ENCODE measurements around the gene CHI3L2. TPM values are rescaled to one million over a fixed set of nuclear protein-coding genes. Genes with fewer than 3 reads are reported as not detected.

Gene CHI3L2
- total RNA-seq, 1 donor from 2014 or later: 19.6 TPM

DNA sequence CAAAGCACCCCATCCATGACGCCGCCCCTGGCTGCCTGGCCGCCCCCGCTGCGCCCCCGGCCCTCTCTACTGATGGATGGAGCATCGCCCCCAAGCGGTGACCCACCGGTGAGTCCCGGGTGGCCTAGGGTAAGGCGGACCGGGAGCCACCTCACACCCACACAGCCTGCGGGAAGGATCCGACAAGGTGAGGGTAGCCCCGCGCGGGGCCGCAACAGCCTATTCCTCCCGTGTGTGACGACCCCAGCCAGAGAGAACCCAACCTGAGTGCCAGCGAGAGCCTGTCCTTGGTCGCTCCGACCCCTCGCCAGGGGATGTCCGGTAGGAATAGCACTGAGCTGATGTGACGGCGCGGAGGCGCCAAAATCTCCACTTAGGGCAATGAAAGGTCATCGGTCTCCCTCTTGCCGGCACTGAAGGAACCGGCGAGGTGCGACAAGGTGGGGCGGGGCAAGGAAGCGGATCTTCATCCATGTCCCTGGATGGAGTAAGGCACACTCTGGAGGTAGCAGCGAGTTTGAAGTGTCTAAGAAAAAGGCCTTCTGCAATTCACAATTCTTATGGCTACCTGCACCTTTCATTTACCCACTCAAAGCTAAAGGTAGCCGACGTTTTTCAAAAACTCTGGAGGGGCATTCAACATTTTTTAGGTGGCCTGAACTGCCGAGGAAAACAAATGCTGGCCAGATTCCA lies 43.4 kb downstream of the CHI3L2 start:
- TF ChIP-seq, protein P1, sequence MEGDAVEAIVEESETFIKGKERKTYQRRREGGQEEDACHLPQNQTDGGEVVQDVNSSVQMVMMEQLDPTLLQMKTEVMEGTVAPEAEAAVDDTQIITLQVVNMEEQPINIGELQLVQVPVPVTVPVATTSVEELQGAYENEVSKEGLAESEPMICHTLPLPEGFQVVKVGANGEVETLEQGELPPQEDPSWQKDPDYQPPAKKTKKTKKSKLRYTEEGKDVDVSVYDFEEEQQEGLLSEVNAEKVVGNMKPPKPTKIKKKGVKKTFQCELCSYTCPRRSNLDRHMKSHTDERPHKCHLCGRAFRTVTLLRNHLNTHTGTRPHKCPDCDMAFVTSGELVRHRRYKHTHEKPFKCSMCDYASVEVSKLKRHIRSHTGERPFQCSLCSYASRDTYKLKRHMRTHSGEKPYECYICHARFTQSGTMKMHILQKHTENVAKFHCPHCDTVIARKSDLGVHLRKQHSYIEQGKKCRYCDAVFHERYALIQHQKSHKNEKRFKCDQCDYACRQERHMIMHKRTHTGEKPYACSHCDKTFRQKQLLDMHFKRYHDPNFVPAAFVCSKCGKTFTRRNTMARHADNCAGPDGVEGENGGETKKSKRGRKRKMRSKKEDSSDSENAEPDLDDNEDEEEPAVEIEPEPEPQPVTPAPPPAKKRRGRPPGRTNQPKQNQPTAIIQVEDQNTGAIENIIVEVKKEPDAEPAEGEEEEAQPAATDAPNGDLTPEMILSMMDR (IDR thresholded peaks at IDR 0.05): no peak
- DNase-seq (no peak), ATAC-seq (ENCODE audit: low read depth) (peak; percentile 21)
- H3K27ac Mint-ChIP-seq: no peak overlapping the region
- H3K4me3 Mint-ChIP-seq: peak overlapping the region; percentile 73
- H3K27me3 Mint-ChIP-seq: peaks cover 38% of the 10 kb centered on the region
- ChIA-PET POLR2A (interaction anchor here (0.9 kb wide), 1 partner anchor 93 kb away, joined by 3 read pairs; no protein-coding TSS in a partner anchor), CTCF (no interaction called here)
- H3K9me3 Mint-ChIP-seq: peaks cover 3% of the 10 kb centered on the region
- H3K36me3 Mint-ChIP-seq (ENCODE audit: low read depth): no peaks in the 10 kb centered on the region
- intact Hi-C loops (cut with micrococcal nuclease): loop anchor here (2.0 kb wide), 2 partner anchors 16 to 48 kb away; no protein-coding TSS in a partner anchor
- peaks cover 25% of the 10 kb centered on the region for H3K4me1 Mint-ChIP-seq

DNA sequence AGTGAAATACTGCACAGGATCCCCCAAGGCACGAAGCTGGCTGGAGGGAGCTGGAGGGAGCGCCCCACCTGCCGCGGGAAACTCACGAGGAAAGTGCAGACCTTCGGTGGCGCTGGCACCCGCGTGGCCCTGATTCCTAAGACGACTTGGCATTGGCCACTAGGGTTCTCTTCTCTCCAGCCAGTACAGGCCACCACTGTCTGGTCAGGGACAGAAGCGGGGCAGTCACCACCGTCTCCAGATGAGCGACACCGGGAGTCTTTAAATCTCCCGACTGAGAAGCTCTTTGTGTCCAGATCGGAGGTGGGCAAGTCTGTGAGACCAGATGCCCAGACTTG lies 43.9 kb downstream of the CHI3L2 start:
- no peaks in the 10 kb centered on the region for H3K9me3 Mint-ChIP-seq
- CTCF ChIA-PET: no interaction called here
- POLR2A ChIA-PET: interaction anchor here (0.9 kb wide), 1 partner anchor 92 kb away, joined by 3 read pairs; no protein-coding TSS in a partner anchor
- ATAC-seq (ENCODE audit: low read depth): no peak
- H3K27me3 Mint-ChIP-seq: peaks cover 38% of the 10 kb centered on the region
- H3K4me1 Mint-ChIP-seq: peaks cover 27% of the 10 kb centered on the region
- peak overlapping the region; percentile 73 for H3K4me3 Mint-ChIP-seq
- TF ChIP-seq, protein P1 (IDR thresholded peaks at IDR 0.05): no peak
- DNase-seq: no peak
- intact Hi-C loops (cut with micrococcal nuclease): loop anchor here (2.0 kb wide), 2 partner anchors 15 to 49 kb away; no protein-coding TSS in a partner anchor
- H3K36me3 Mint-ChIP-seq (ENCODE audit: low read depth): no peaks in the 10 kb centered on the region
- no peak overlapping the region for H3K27ac Mint-ChIP-seq

DNA sequence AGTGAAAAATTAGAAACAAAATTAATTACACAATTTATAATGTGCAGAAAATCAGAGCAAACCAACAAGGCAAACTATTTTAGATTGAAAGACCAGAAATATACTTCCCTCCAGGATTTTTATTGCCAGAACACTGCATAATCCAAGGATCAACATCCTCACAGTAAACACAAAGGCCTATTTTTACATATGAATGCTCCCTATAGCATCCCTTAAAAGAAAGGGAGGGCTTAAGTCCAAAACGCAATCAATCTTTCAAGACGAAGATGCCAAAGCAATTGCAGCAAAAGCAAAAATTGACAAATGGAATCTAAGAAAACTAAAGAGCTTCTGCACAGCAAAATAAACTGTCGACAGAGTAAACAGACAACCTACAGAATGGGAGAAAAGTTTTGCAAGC lies 44.6 kb downstream of the CHI3L2 start:
- Mint-ChIP-seq H3K9me3 (no peaks in the 10 kb centered on the region), H3K27ac (no peak overlapping the region), H3K4me3 (no peak overlapping the region), H3K27me3 (peaks cover 38% of the 10 kb centered on the region), H3K4me1 (peaks cover 27% of the 10 kb centered on the region), H3K36me3 (ENCODE audit: low read depth) (no peaks in the 10 kb centered on the region)
- intact Hi-C loops (cut with micrococcal nuclease): no loop called here
- TF ChIP-seq, protein P1 (IDR thresholded peaks at IDR 0.05): no peak
- ChIA-PET CTCF (no interaction called here), POLR2A (no interaction called here)
- DNase-seq (no peak), ATAC-seq (ENCODE audit: low read depth) (no peak)

DNA sequence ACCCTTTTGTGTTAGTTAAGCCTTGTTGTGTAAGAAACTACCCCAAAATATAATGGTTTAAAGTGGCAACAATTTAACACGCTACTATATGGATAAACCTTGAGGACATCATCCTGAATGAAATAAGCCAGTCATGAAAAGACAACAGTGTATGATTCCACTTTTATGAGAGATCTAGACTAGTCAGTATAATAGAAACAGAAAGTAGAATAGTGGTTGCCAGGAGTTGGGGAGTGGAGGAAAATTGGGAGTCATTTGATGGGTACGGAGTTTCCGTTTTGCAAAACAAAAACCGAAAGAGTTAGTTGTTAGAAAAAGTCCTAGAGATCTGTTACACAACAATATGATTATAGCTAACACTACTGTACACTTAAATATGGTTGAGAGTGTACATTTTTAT lies 47.1 kb downstream of the CHI3L2 start:
- no peak for ATAC-seq (ENCODE audit: low read depth)
- H3K4me3 Mint-ChIP-seq: no peak overlapping the region
- H3K36me3 Mint-ChIP-seq (ENCODE audit: low read depth): no peaks in the 10 kb centered on the region
- H3K4me1 Mint-ChIP-seq: peaks cover 27% of the 10 kb centered on the region
- DNase-seq: no peak
- intact Hi-C loops (cut with micrococcal nuclease): no loop called here
- no peaks in the 10 kb centered on the region for H3K9me3 Mint-ChIP-seq
- ChIA-PET CTCF (interaction anchor here (0.9 to 1.4 kb wide), 2 partner anchors 51 to 59 kb away, joined by 3 read pairs; no protein-coding TSS in a partner anchor), POLR2A (no interaction called here)
- no peak overlapping the region for H3K27ac Mint-ChIP-seq
- peaks cover 32% of the 10 kb centered on the region for H3K27me3 Mint-ChIP-seq
- TF ChIP-seq, protein P1 (IDR thresholded peaks at IDR 0.05): no peak

DNA sequence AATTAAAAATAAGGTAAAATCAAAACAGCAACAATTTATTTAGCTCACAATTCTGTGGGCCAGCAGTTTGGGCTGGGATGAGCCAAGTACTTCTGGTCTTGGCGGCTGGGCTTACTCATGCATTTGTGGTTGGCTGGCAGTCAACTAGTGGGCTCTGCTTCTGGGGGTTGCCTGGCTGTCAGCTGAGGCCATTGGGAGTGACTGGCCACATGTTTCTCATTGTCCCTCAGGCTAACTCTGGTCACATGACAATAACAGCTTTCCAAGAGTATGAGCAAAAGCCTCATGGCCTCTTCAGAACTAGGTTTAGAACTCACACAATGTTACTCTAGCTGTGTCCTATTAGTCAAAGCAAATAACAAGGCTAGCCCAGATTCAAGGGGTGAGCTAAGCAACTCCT lies 47.6 kb downstream of the CHI3L2 start:
- POLR2A ChIA-PET: no interaction called here

More for the DNA sequence above, 47.6 kb downstream of the CHI3L2 start:
- intact Hi-C loops (cut with micrococcal nuclease): no loop called here
- CTCF ChIA-PET: interaction anchor here (0.9 to 1.4 kb wide), 2 partner anchors 52 to 59 kb away, joined by 3 read pairs; no protein-coding TSS in a partner anchor
- Mint-ChIP-seq H3K36me3 (ENCODE audit: low read depth) (no peaks in the 10 kb centered on the region), H3K4me1 (peaks cover 24% of the 10 kb centered on the region), H3K27me3 (peaks cover 29% of the 10 kb centered on the region), H3K27ac (no peak overlapping the region), H3K9me3 (no peaks in the 10 kb centered on the region), H3K4me3 (no peak overlapping the region)
- no peak for ATAC-seq (ENCODE audit: low read depth)
- no peak for DNase-seq
- TF ChIP-seq, protein P1 (IDR thresholded peaks at IDR 0.05): no peak

Data from activated B cell treated with CpG ODN at 0.5 μM for 24 hours (primary cell).